Smooth muscle cell (in vitro differentiated cells): ENCODE data around the gene ABHD12. TPM values are rescaled to one million over a fixed set of nuclear protein-coding genes. Genes with fewer than 3 reads are reported as not detected.

Experiments
- DNase-seq: peaks from one replicate; lab custom pipeline; 2025; ENCODE audit not compliant: unreplicated experiment; lab: John Stamatoyannopoulos, UW
- H2AFZ ChIP-seq: fragments of 200-600 bp; sonication (generic); 2 replicates; pipeline ENCODE4 v1.6.0; 2016; ENCODE audit warnings: antibody characterized with exemption, low read depth, mild to moderate bottlenecking
- H3F3A ChIP-seq: fragments of 200-600 bp; sonication (generic); 2 replicates; pipeline ENCODE4 v1.6.0; 2017; ENCODE audit warnings: antibody characterized with exemption, low read depth
- H3K27ac ChIP-seq: fragments of 200-600 bp; sonication (generic); 2 replicates; pipeline ENCODE4 v1.5.1; 2016; ENCODE audit warnings: low read depth, mild to moderate bottlenecking
- H3K27me3 ChIP-seq: fragments of 200-600 bp; sonication (generic); 2 replicates; pipeline ENCODE4 v1.6.1; 2016; ENCODE audit warnings: low read depth, mild to moderate bottlenecking
- H3K36me3 ChIP-seq: fragments of 200-600 bp; sonication (generic); 2 replicates; pipeline ENCODE4 v1.5.1; 2016; ENCODE audit warnings: low read depth
- H3K4me1 ChIP-seq: fragments of 200-600 bp; sonication (generic); 2 replicates; pipeline ENCODE4 v1.5.1; 2016; ENCODE audit warnings: low read depth
- H3K4me2 ChIP-seq: fragments of 200-600 bp; sonication (generic); 2 replicates; pipeline ENCODE4 v1.6.0; 2016; ENCODE audit warnings: mild to moderate bottlenecking
- H3K4me3 ChIP-seq: fragments of 200-600 bp; sonication (generic); 2 replicates; pipeline ENCODE4 v1.5.1; 2016; ENCODE audit warnings: mild to moderate bottlenecking
- H3K79me2 ChIP-seq: fragments of 200-600 bp; sonication (generic); 2 replicates; pipeline ENCODE4 v1.6.0; 2016; ENCODE audit warnings: low read depth, mild to moderate bottlenecking
- H3K9ac ChIP-seq: fragments of 200-600 bp; sonication (generic); 2 replicates; pipeline ENCODE4 v1.6.0; 2016; ENCODE audit warnings: low read depth
- H3K9me3 ChIP-seq: fragments of 200-600 bp; sonication (generic); replicated peaks from 2 replicates; pipeline ENCODE4 v1.5.1; 2016; ENCODE audit warnings: low read depth
- H4K20me1 ChIP-seq: fragments of 200-600 bp; sonication (generic); 2 replicates; pipeline ENCODE4 v1.6.0; 2016; ENCODE audit warnings: low read depth
- CTCF ChIP-seq: fragments of 200-600 bp; sonication (generic); IDR thresholded peaks from 2 replicates; pipeline ENCODE4 v1.5.1; 2017; ENCODE audit warnings: borderline replicate concordance, mild to moderate bottlenecking, antibody characterized with exemption; ENCODE audit not compliant: insufficient read depth, poor library complexity, severe bottlenecking
- WGBS: methylation state at CpG from one replicate; pipeline ENCODE4 v1.1.7; 2016; ENCODE audit warnings: low lambda C conversion rate; 5-methylcytosine and 5-hydroxymethylcytosine counted together
- polyA plus RNA-seq: library from polyadenylated mRNA; unstranded; fragments of >200 nt; fragmentation: Nextera tagmentation; extraction: Ambion mirVana; gene quantifications from 2 replicates; pipeline ENCODE4 v1.2.1, GENCODE V29; 2016
- total RNA-seq: library from RNA; depleted of rRNA; stranded (reverse); fragments of >200 nt; gene quantifications from 2 replicates; pipeline ENCODE4 v1.2.3, GENCODE V29; 2014

Gene ABHD12
- total and polyA plus RNA-seq, 2 experiments from 2014 or later, result 18.5 to 41.8 TPM

DNA sequence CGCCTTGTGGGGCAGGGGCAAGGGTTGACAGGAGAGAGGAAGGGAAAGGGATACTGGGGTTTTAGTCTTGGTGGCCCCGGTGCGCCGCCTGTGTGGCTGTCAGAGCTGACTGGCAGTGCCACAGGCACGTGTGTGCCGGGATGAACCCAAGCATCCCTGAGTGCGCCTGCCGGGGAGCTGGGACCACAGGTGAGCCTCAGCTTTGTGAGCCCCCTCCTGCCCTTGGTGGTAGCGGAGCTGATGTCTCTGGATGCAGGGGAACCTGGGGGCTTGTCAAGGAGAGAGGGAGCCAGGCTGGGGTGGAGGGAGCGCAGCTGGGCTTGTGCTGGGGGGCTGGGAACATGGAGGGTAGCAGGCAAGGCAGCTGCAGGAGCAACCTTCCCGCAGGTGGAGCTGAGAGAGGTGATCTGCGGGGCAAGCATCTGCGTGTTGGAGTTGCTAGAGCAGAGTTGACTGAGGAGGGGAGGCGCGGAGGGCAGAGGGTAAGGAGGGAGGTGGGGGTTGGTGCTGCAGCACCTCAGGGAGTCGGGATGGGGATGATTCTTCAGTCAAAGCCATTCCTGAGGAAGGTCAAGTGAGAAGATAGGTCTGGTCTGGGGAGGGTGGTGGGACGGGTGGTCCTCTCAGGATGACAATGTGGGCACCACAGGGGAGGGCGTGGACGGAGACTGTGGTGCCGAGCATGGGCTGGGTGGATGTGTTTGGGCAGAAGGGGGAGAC lies 114.7 kb downstream of the ABHD12 start:
- Histone ChIP-seq H2AFZ (no peak overlapping the region), H3K9me3 (no peaks in the 10 kb centered on the region), H3K27ac (no peak overlapping the region), H3K4me3 (no peak overlapping the region), H3K36me3 (no peaks in the 10 kb centered on the region), H3F3A (no peaks in the 10 kb centered on the region), H3K27me3 (no peaks in the 10 kb centered on the region), H3K4me2 (no peak overlapping the region), H4K20me1 (peaks cover 3% of the 10 kb centered on the region), H3K4me1 (no peaks in the 10 kb centered on the region), H3K9ac (no peak overlapping the region), H3K79me2 (no peaks in the 10 kb centered on the region)
- no peak for TF ChIP-seq CTCF
- 92% methylated on average over 16 of the region's 20 CpGs for WGBS
- no peak for DNase-seq

DNA sequence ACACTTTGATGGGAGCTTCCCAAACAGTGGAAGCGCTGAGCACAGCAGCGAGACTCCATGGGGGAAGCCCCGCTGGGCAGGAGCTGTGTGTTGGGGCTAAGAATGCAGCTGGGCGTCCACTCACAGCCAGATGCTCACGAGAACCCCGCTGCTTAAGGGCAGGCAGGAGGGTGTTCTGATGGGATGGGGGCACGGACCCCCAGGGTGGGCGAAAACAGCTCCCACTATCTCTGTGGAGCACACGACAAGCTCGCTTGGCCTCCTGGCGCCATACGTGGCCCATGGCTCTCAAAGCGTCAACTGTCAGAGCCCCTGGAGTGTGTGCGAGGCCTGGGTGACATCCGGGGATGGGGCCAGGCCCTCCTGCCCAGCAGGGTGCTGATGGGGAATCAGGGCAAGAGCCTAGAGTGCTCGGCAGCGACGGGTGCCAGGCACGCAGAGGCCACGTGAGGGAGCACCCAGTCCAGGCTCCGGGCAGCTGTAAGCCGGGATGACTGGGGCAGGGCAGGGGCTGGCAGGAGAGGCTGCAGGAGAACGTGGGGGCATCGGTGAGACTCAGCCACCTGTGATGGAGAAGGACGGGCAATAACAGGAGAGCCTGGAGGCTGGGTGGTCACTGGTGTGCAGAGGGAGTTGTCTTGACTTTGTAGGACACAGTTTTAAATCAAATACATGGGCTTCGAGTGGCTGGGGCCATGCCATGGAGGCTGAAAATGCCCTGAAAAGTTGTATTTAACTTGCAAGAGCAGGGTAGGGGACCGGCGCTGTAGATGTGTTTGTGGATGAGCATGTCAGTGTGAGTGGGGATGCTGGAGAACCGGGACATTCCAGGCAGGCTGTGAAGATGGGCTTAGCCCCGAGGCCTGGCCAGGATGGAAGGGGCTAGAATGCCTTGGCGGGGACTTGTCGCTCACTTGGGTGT lies 115.5 kb downstream of the ABHD12 start:
- no peak for DNase-seq
- WGBS, result 97% methylated on average over 32 of the region's 32 CpGs
- TF ChIP-seq CTCF, result no peak
- no peak overlapping the region for H3K27ac ChIP-seq
- H2AFZ ChIP-seq, result no peak overlapping the region
- no peak overlapping the region for H3K4me2 ChIP-seq
- H3K36me3 ChIP-seq, result no peaks in the 10 kb centered on the region
- no peaks in the 10 kb centered on the region for H3K4me1 ChIP-seq
- H3K9me3 ChIP-seq, result no peaks in the 10 kb centered on the region
- no peak overlapping the region for H3K9ac ChIP-seq
- H3K4me3 ChIP-seq, result no peak overlapping the region
- H3K27me3 ChIP-seq, result no peaks in the 10 kb centered on the region
- H3K79me2 ChIP-seq, result no peaks in the 10 kb centered on the region
- peaks cover 3% of the 10 kb centered on the region for H4K20me1 ChIP-seq
- no peaks in the 10 kb centered on the region for H3F3A ChIP-seq

DNA sequence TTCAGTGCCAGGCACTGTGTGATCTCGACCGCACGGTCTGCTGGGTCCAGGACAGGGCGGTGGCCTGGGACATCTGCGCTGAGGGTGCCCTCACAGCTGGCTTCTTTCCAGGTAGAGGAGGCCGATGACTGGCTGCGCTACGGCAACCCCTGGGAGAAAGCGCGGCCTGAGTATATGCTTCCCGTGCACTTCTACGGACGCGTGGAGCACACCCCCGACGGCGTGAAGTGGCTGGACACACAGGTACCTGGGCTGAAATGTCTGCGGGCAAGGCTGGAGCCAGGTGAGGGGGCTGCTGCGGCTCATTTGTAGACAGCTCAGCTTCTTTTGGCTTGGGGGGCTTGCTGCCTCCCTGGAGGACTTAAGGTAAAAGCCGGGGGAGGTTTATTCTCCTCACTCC lies 116.2 kb downstream of the ABHD12 start:
- no peaks in the 10 kb centered on the region for H3K9me3 ChIP-seq
- H3K4me3 ChIP-seq, result no peak overlapping the region
- H3K9ac ChIP-seq, result no peak overlapping the region
- TF ChIP-seq CTCF, result no peak
- H3K4me2 ChIP-seq, result no peak overlapping the region
- no peaks in the 10 kb centered on the region for H3K4me1 ChIP-seq
- H3F3A ChIP-seq, result no peaks in the 10 kb centered on the region
- H3K36me3 ChIP-seq, result no peaks in the 10 kb centered on the region
- H3K27ac ChIP-seq, result no peak overlapping the region
- no peaks in the 10 kb centered on the region for H3K27me3 ChIP-seq
- H3K79me2 ChIP-seq, result no peaks in the 10 kb centered on the region
- no peak overlapping the region for H2AFZ ChIP-seq
- WGBS, result 96% methylated on average over 20 of the region's 20 CpGs
- no peak for DNase-seq
- peaks cover 3% of the 10 kb centered on the region for H4K20me1 ChIP-seq
